ENCODE measurements around the gene KIAA1958. TPM values are rescaled to one million over a fixed set of nuclear protein-coding genes. Genes with fewer than 3 reads are reported as not detected.
A peak's percentile ranks its signal among the peaks of the same experiment; 100 is the strongest.

KIAA1958 gene
- total and polyA plus RNA-seq, 12 donors: 0.59 to 7.7 (median 6.1) TPM

DNA sequence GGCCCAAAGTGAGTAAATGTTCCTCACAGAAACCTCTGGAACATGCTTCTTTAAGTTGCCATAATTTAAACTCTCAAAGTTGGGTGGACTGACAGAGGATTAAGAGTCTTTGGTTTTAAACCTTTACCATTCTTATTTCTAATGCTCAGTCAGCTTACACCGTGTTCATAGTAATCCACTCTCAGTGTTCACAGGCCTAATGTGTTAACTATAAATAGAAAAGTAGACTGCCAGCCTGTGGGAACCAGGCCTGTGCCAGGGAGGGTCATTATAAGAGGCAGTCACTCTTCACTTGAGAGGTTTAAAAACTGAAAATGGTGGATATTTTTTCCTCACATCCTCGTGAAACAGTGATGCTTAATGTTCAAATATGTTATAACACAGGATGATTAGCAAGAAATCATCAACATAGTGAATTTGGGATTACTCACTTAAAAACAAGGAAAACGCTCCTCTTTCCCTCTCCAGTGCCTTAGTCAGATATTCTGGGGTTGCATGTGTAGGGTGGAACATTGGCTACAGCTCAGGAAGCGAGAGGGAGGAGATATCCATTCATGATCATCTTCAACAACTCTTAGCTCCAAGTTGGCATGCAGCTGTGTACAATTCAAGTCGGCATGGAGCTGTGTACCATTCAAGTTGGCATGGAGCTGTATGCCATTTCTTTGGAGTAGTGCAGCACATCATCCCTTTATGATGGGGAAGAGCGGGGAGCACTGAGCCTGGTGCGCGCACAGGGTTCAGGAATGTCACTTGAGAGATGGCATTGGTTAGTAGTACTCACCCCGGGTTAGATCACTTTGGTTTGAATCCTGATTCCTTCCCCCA, 65.8 kb downstream of the KIAA1958 start:
- WGBS, 2 donors: 61 to 73% methylated on average over 9 of the region's 9 CpGs
- ATAC-seq (peak; percentile 68 to 95 (median 89)), DNase-seq (no peak)
- Histone ChIP-seq H3K36me3 (no peaks in the 10 kb centered on the region), H3K4me3 (no peak overlapping the region), H3K9me3 (no peaks in the 10 kb centered on the region), H3K4me1 (peaks cover 0 to 29% (median 8%) of the 10 kb centered on the region in 9 donors), H3K27ac (peak overlapping the region in 6 of 10 donors; percentile 17 to 69 (median 42)), H3K27me3 (no peaks in the 10 kb centered on the region)
- TF ChIP-seq, protein P1, sequence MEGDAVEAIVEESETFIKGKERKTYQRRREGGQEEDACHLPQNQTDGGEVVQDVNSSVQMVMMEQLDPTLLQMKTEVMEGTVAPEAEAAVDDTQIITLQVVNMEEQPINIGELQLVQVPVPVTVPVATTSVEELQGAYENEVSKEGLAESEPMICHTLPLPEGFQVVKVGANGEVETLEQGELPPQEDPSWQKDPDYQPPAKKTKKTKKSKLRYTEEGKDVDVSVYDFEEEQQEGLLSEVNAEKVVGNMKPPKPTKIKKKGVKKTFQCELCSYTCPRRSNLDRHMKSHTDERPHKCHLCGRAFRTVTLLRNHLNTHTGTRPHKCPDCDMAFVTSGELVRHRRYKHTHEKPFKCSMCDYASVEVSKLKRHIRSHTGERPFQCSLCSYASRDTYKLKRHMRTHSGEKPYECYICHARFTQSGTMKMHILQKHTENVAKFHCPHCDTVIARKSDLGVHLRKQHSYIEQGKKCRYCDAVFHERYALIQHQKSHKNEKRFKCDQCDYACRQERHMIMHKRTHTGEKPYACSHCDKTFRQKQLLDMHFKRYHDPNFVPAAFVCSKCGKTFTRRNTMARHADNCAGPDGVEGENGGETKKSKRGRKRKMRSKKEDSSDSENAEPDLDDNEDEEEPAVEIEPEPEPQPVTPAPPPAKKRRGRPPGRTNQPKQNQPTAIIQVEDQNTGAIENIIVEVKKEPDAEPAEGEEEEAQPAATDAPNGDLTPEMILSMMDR (IDR thresholded peaks at IDR 0.05): no peak
- intact Hi-C loops (cut with DNase I): no loop called here

DNA sequence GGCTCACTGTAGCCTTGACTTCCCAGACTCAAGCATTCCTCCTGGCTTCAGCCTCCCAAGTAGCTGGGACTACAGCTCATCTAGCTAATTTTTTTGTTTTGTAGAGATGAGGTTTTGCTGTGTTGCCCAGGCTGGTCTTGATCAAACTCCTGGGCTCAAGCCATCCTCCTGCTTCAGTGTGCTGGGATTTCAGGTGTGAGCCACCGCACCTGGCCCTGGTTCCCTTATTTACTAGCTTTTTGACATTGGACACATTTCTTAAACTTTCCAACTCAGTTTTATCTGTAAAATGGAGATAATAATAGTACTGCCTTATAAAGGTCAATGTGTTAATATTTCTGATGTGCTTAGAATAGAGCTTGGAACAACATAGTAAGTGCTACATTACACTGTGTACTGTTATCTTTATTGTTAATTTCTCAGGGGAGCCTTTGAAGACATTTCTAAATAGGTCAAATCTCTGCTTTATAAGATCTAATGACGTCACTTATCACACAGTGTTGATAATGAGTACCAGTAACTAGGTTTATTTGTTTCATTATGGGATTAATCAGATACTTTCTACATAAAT, 66.7 kb downstream of the KIAA1958 start:
- Histone ChIP-seq H3K4me3 (no peak overlapping the region), H3K27ac (no peak overlapping the region), H3K36me3 (no peaks in the 10 kb centered on the region), H3K27me3 (no peaks in the 10 kb centered on the region), H3K4me1 (peaks cover 0 to 30% (median 8%) of the 10 kb centered on the region in 9 donors), H3K9me3 (no peaks in the 10 kb centered on the region)
- ATAC-seq (peak in 2 of 8 donors; percentile 51 to 59), DNase-seq (no peak)
- TF ChIP-seq, protein P1 (IDR thresholded peaks at IDR 0.05): no peak
- 58 to 61% methylated on average over 2 of the region's 2 CpGs for WGBS, 2 donors
- intact Hi-C loops (cut with DNase I): no loop called here

DNA sequence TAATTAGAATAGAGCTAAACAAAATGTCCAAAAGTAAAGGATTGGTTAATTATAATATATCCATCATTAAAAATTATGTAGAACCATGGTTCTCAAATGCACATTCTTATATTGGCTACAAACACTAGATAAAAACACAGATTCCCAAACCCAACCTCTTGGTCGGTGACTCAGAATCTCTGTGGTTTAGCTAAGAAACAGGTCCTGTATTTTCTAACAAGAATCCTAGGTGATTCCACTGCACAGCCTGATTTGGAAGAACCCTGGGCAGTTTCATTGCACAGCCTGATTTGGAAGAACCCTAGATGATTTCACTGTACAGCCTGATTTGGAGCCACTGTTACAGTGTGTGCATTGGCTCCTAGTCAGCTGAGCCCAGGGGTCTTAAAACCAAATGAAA, 67.9 kb downstream of the KIAA1958 start:
- TF ChIP-seq, protein P1 (IDR thresholded peaks at IDR 0.05): no peak
- no peaks in the 10 kb centered on the region for H3K27me3 ChIP-seq
- ATAC-seq (no peak), DNase-seq (no peak)
- H3K36me3 ChIP-seq: no peaks in the 10 kb centered on the region
- WGBS, 2 donors: 91% methylated on average over 1 of the region's 1 CpG
- intact Hi-C loops (cut with DNase I): no loop called here
- peaks cover 0 to 40% (median 10%) of the 10 kb centered on the region in 9 donors for H3K4me1 ChIP-seq
- no peaks in the 10 kb centered on the region for H3K9me3 ChIP-seq
- no peak overlapping the region for H3K27ac ChIP-seq
- H3K4me3 ChIP-seq: no peak overlapping the region

DNA sequence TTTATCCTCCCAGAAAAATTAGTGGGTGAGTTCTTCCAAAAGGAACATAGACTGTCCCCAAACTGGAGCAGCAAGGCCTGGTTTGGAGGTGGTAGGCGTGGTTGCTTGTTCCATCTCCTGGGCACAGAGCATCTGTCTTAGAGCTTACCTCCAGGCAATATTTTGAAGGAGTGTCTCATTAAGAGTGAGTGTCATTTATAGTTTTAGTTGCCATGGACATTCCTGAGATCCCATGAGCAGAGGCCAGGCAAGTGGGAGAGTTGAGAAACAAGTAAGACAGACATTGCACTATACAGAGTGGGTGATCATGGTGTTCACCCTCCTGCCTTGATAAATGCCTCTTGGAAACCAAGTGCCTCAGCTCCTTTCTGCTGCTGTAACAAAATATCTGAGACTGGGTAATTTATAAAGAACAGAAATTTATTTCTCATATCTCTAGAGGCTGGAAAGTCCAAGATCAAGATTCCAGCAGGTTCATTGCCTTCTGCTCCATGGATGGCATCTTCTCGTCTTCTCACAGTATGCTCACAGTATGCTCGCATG, 68.5 kb downstream of the KIAA1958 start:
- Histone ChIP-seq H3K9me3 (no peaks in the 10 kb centered on the region), H3K4me3 (no peak overlapping the region), H3K27ac (no peak overlapping the region), H3K27me3 (no peaks in the 10 kb centered on the region), H3K4me1 (peaks cover 0 to 40% (median 10%) of the 10 kb centered on the region in 9 donors), H3K36me3 (no peaks in the 10 kb centered on the region)
- 96 to 98% methylated on average over 3 of the region's 3 CpGs for WGBS, 2 donors
- intact Hi-C loops (cut with DNase I): no loop called here
- no peak for ATAC-seq
- DNase-seq: no peak
- TF ChIP-seq, protein P1 (IDR thresholded peaks at IDR 0.05): no peak
